Measurements from ENCODE around the gene LSAMP. TPM values are rescaled to one million over a fixed set of nuclear protein-coding genes. Genes with fewer than 3 reads are reported as not detected.

LSAMP gene
- total and polyA plus RNA-seq, 2 of the 4 experiments (the other 2 are of a cell fraction), result 7.9 to 8.0 TPM

DNA sequence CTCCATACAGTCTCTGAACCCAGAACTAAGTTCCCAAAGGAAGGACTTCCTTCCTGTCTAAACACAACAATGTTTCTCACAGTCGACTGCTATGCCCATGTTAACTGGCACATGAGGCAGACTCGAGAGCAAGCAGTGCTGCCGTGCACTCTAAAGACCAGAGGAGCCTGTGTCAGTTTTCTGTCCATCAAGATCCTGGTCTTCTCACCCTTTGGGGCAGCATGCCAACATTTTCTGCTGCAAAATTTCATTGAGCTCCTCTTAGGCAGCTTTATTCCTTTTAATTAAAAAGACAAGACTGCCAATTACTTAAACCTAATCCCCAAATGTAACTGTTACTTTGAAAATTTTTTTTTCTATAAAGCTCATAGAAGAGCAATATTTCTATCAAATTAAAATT, 616.9 kb downstream of the LSAMP start:
- H2BK15ac ChIP-seq (ENCODE audit: low read depth, low read length), result no peak overlapping the region
- H3K27me3 ChIP-seq (ENCODE audit: control insufficient read depth, insufficient read depth, low read length), result no peaks in the 10 kb centered on the region
- no peak overlapping the region for H2BK5ac ChIP-seq (ENCODE audit: low read depth, low read length, poor library complexity, severe bottlenecking)
- ATAC-seq (ENCODE audit: low read depth) (no peak), DNase-seq (no peak)
- no peak overlapping the region for H4K91ac ChIP-seq (ENCODE audit: insufficient read depth, low read depth, low read length)
- ChIA-PET POLR2A (ENCODE audit: unreplicated experiment) (no interaction called here), CTCF (interaction anchor here (1.5 kb wide), 1 partner anchor 8 kb away, joined by 5 read pairs; no protein-coding TSS in a partner anchor)
- no peaks in the 10 kb centered on the region for H3K79me1 ChIP-seq (ENCODE audit: low read depth in 1 of 2, low read length in 2 of 2)
- H3K27ac ChIP-seq (ENCODE audit: insufficient read depth, low read length), result no peak overlapping the region
- no peak overlapping the region for H3K56ac ChIP-seq (ENCODE audit: extremely low read depth, insufficient read depth, low read length)
- no peak overlapping the region for H2AK9ac ChIP-seq (replicated peaks; ENCODE audit: low read depth, low read length, poor library complexity)
- BruUV-seq (replicated peaks), result no TSS peak
- no peak overlapping the region for H2AK5ac ChIP-seq (ENCODE audit: low read depth, low read length)
- H3K4ac ChIP-seq (ENCODE audit: low read depth, low read length), result no peak overlapping the region
- no peaks in the 10 kb centered on the region for H3K9me3 ChIP-seq (ENCODE audit: control insufficient read depth, insufficient read depth, low read length)
- no peak overlapping the region for H2BK20ac ChIP-seq (ENCODE audit: low read depth, low read length)
- in situ Hi-C loops (cut with MboI; ENCODE audit: low sequenced_read_pairs), result no loop called here
- no peaks in the 10 kb centered on the region for H4K20me1 ChIP-seq (ENCODE audit: insufficient read depth, low read length)
- no peak overlapping the region for H3K4me3 ChIP-seq (ENCODE audit: insufficient read depth, low read depth, low read length)
- no peak overlapping the region for H3K9ac ChIP-seq (ENCODE audit: low read depth, low read length)
- no peak overlapping the region for H4K8ac ChIP-seq (ENCODE audit: low read depth in 2 of 2, low read length in 2 of 2)
- peaks cover 5% of the 10 kb centered on the region for H3K4me1 ChIP-seq (ENCODE audit: control insufficient read depth, insufficient read depth, low read length)
- H3K18ac ChIP-seq (ENCODE audit: low read depth, low read length), result no peak overlapping the region
- no peak overlapping the region for H3K23ac ChIP-seq (ENCODE audit: low read depth, low read length)
- H4K5ac ChIP-seq (ENCODE audit: low read depth, low read length), result no peak overlapping the region
- no peak overlapping the region for H2BK120ac ChIP-seq (ENCODE audit: low read depth, low read length)
- H2AFZ ChIP-seq (replicated peaks; ENCODE audit: low read length, poor library complexity), result no peak overlapping the region
- no peaks in the 10 kb centered on the region for H3K9me1 ChIP-seq (ENCODE audit: insufficient read depth, low read length)
- WGBS, 2 experiments (ENCODE audit: extremely low coverage in 2 of 2, insufficient read length in 1 of 2), result 67% methylated on average over 3 of the region's 3 CpGs; no CpG with 5 or more reads in 1 of the 2 experiments
- H3K14ac ChIP-seq (replicated peaks; ENCODE audit: low read depth, low read length), result no peak overlapping the region
- intact Hi-C loops (cut with micrococcal nuclease), result loop anchor here (10.0 kb wide), 1 partner anchor 616 kb away; the partner anchor contains the start of gene LSAMP
- no peak for TF ChIP-seq RCOR1 (IDR thresholded peaks at IDR 0.05; ENCODE audit: insufficient replicate concordance, low read length)
- no peak for TF ChIP-seq SMC3 (IDR thresholded peaks at IDR 0.05; ENCODE audit: low read depth, low read length)
- no peak for TF ChIP-seq ELK1 (IDR thresholded peaks at IDR 0.05; ENCODE audit: borderline replicate concordance, low read depth, low read length)
- no peak for TF ChIP-seq BHLHE40 (IDR thresholded peaks at IDR 0.05; ENCODE audit: low read depth, low read length)
- no peak for TF ChIP-seq POLR2A (IDR thresholded peaks at IDR 0.05; ENCODE audit: low read depth, low read length)
- no peak overlapping the region for H3K4me2 ChIP-seq (ENCODE audit: low read depth, low read length)
- dilution Hi-C loops (cut with HindIII; ENCODE audit: low sequenced_read_pairs, unreplicated experiment), result no loop called here
- H3K36me3 ChIP-seq (ENCODE audit: control insufficient read depth, insufficient read depth, low read length), result no peaks in the 10 kb centered on the region
